B cell (primary cell): ENCODE results near the gene BLOC1S5. TPM values are rescaled to one million over a fixed set of nuclear protein-coding genes. Genes with fewer than 3 reads are reported as not detected.

Source experiments
- ATAC-seq: fragments of 200-7000 bp; cut with Tn5 transposase; one replicate; pipeline ENCODE4 v1.10.0; 2021; ENCODE audit warnings: low read depth, mild to moderate bottlenecking, moderate number of reproducible peaks, moderate library complexity
- CTCF ChIA-PET: fragments of 350-600 bp; sonication (Branson Sonifier 250); formaldehyde crosslinking; loops from one replicate; lab custom pipeline; 2021; ENCODE audit warnings: antibody characterized with exemption, inconsistent platforms; lab: Charles Lee
- POLR2A ChIA-PET: fragments of 350-600 bp; sonication (Branson Sonifier 250); formaldehyde crosslinking; loops from one replicate; lab custom pipeline; 2021; ENCODE audit warnings: antibody characterized with exemption; lab: Charles Lee
- DNase-seq: peaks from one replicate; pipeline ENCODE4 v3.0.0; 2013
- H2AFZ ChIP-seq: 2 replicates; pipeline ENCODE4 v1.6.1; 2012; ENCODE audit warnings: mild to moderate bottlenecking, low read depth, low read length; ENCODE audit not compliant: insufficient read depth, poor library complexity, severe bottlenecking
- H3K27ac ChIP-seq, 2 donors: 1 replicate in 1 of 2; 2 replicates in 1 of 2; pipeline ENCODE4 v1.5.1; 2012 to 2013; ENCODE audit warnings: low read length in 2 of 2, mild to moderate bottlenecking in 2 of 2, moderate library complexity in 1 of 2
- H3K27me3 ChIP-seq, 4 experiments: fragments of 200-600 bp in 1 of 4; sonication (generic) in 1 of 4; replicated peaks in 1 of 4; 1 replicate in 2 of 4; 2 replicates in 2 of 4; pipeline versions ENCODE4 v1.6.1 to v1.7.0; 2013 to 2016; ENCODE audit warnings: low read length in 3 of 4, mild to moderate bottlenecking in 2 of 4, mixed read lengths in 1 of 4, moderate library complexity in 1 of 4; ENCODE audit not compliant: insufficient read depth in 4 of 4, control insufficient read depth in 3 of 4; ENCODE audit errors: control extremely low read depth in 1 of 4
- H3K36me3 ChIP-seq, 2 experiments: replicated peaks in 1 of 2; 1 replicate in 1 of 2; 2 replicates in 1 of 2; pipeline versions ENCODE4 v1.6.1 to v1.7.1; 2013; ENCODE audit warnings: low read length in 1 of 2; ENCODE audit not compliant: insufficient read depth in 2 of 2, control insufficient read depth in 1 of 2; ENCODE audit errors: control extremely low read depth in 1 of 2, extremely low read depth in 1 of 2
- H3K4me1 ChIP-seq, 2 donors: fragments of 200-600 bp in 1 of 2; sonication (generic) in 1 of 2; 1 replicate in 1 of 2; 2 replicates in 1 of 2; pipeline versions ENCODE4 v1.5.1 to v1.6.1; 2013 to 2017; ENCODE audit warnings: low read length in 2 of 2; ENCODE audit not compliant: control insufficient read depth in 2 of 2, insufficient read depth in 2 of 2
- H3K4me2 ChIP-seq: replicated peaks from 2 replicates; pipeline ENCODE3; 2012; ENCODE audit warnings: mild to moderate bottlenecking, low read depth, low read length; ENCODE audit not compliant: poor library complexity, severe bottlenecking
- H3K4me3 ChIP-seq, 5 experiments: fragments of 200-600 bp in 1 of 5; sonication (generic) in 1 of 5; 1 replicate in 3 of 5; 2 replicates in 2 of 5; pipeline versions ENCODE4 v1.5.1 to v1.7.0; 2011 to 2016; ENCODE audit warnings: low read length in 4 of 5, mild to moderate bottlenecking in 4 of 5, low read depth in 2 of 5, control low read depth in 1 of 5, moderate library complexity in 1 of 5; ENCODE audit not compliant: insufficient read depth in 1 of 5; ENCODE audit errors: control extremely low read depth in 1 of 5, extremely low read depth in 1 of 5
- H3K79me2 ChIP-seq: fragments of 200-600 bp; sonication (generic); one replicate; pipeline ENCODE4 v1.6.0; 2016; ENCODE audit warnings: low read length; ENCODE audit not compliant: control insufficient read depth, insufficient read depth
- H3K9ac ChIP-seq: fragments of 200-600 bp; sonication (generic); 2 replicates; pipeline ENCODE4 v1.6.1; 2017; ENCODE audit warnings: mild to moderate bottlenecking, low read length, moderate library complexity
- H3K9me3 ChIP-seq, 3 donors: one replicate each; pipeline versions ENCODE4 v1.6.1 to v1.7.1; 2013; ENCODE audit warnings: low read length in 2 of 3; ENCODE audit not compliant: control insufficient read depth in 2 of 3, insufficient read depth in 1 of 3; ENCODE audit errors: control extremely low read depth in 1 of 3
- H4K20me1 ChIP-seq: 2 replicates; pipeline ENCODE4 v1.6.0; 2012; ENCODE audit warnings: mild to moderate bottlenecking, low read length; ENCODE audit not compliant: insufficient read depth, control insufficient read depth, poor library complexity, severe bottlenecking
- H3K27ac Mint-ChIP-seq: one replicate; pipeline ENCODE4 v1.8.0; 2021; ENCODE audit warnings: mixed read lengths
- H3K27me3 Mint-ChIP-seq: one replicate; pipeline ENCODE4 v1.8.0; 2021; ENCODE audit warnings: mixed read lengths
- H3K4me1 Mint-ChIP-seq: one replicate; pipeline ENCODE4 v1.8.0; 2021; ENCODE audit warnings: mixed read lengths
- H3K4me3 Mint-ChIP-seq: one replicate; pipeline ENCODE4 v1.8.0; 2021; ENCODE audit warnings: mixed read lengths
- H3K9me3 Mint-ChIP-seq: one replicate; pipeline ENCODE4 v1.8.0; 2022; ENCODE audit warnings: mixed read lengths; ENCODE audit not compliant: insufficient read depth
- CTCF ChIP-seq: fragments of 200-600 bp; IDR thresholded peaks from one replicate; pipeline ENCODE4 v1.8.0; 2022; ENCODE audit warnings: antibody characterized with exemption, mild to moderate bottlenecking
- EZH2 ChIP-seq: IDR thresholded peaks from 2 replicates; pipeline ENCODE4 v1.6.1; 2012; ENCODE audit warnings: borderline replicate concordance, low read depth, mild to moderate bottlenecking, moderate library complexity, low read length; ENCODE audit not compliant: insufficient read depth, poor library complexity, severe bottlenecking
- WGBS: methylation state at CpG from one replicate; pipeline ENCODE4 v1.1.5; 2013; ENCODE audit warnings: missing lambda C conversion rate; ENCODE audit not compliant: insufficient coverage; 5-methylcytosine and 5-hydroxymethylcytosine counted together
- intact Hi-C: fragments of 100-400 bp; cut with micrococcal nuclease; formaldehyde crosslinking; loops from one replicate; pipeline ENCODE4 v1.10.0; 2022
- polyA plus RNA-seq: library from polyadenylated mRNA; depleted of rRNA; stranded (reverse); fragments of >200 nt; gene quantifications from 2 replicates; pipeline ENCODE4 v1.2.3, GENCODE V29; 2012
- total RNA-seq, 2 donors: library from RNA; stranded (reverse); fragments of 120-200 nt in 1 of 2; gene quantifications; 1 replicate in 1 of 2; 2 replicates in 1 of 2; pipeline versions ENCODE4 v1.2.3 to v1.2.4, GENCODE V29; 2013 to 2022

Gene BLOC1S5
- total and polyA plus RNA-seq, 2 donors (not counting 1 experiment from before 2014, with no cell fraction given), result 5.2 to 18.8 TPM

DNA sequence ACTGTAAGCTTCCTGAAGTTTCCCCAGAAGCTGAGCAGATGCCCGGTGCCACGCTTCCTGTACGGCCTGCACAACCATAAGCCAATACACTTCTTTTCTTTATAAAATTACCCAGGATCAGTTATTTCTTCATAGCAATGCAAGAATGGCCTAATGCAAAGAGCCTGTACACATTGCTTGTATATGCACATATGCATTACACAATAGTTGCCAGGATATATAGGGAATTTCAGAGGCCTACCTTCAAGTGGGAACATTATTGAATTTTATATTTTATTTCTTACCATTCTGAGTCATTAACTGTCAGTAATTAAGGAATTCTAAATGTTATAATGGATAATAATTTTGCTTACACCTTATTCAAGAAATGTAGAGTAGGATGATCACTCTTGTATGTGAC lies 93.6 kb downstream of the BLOC1S5 start:
- no peak overlapping the region for H3K4me3 Mint-ChIP-seq
- peaks cover 6% of the 10 kb centered on the region for H3K9me3 Mint-ChIP-seq
- Histone ChIP-seq H3K36me3 (no peaks in the 10 kb centered on the region), H4K20me1 (no peaks in the 10 kb centered on the region), H3K4me1 (peaks cover 8 to 13% of the 10 kb centered on the region in 2 donors), H3K27me3 (peaks cover 0 to 7% (median 2%) of the 10 kb centered on the region in 4 experiments), H3K27ac (no peak overlapping the region), H2AFZ (no peak overlapping the region), H3K4me2 (no peak overlapping the region), H3K9ac (no peak overlapping the region), H3K9me3 (peaks cover 0 to 9% (median 6%) of the 10 kb centered on the region in 3 donors), H3K4me3 (no peak overlapping the region), H3K79me2 (no peaks in the 10 kb centered on the region)
- ChIA-PET CTCF (no interaction called here), POLR2A (no interaction called here)
- DNase-seq (no peak), ATAC-seq (no peak)
- WGBS, result 100% methylated on average over 3 of the region's 3 CpGs
- intact Hi-C loops, result no loop called here
- H3K4me1 Mint-ChIP-seq, result peaks cover 12% of the 10 kb centered on the region
- H3K27ac Mint-ChIP-seq, result no peak overlapping the region
- H3K27me3 Mint-ChIP-seq, result peaks cover 7% of the 10 kb centered on the region
- TF ChIP-seq EZH2 (no peak), CTCF (no peak)

Other genes with a start within 250 kb of the BLOC1S5 start
- gene TXNDC5, start 153.6 kb downstream of the BLOC1S5 start, total RNA-seq, result 57.5 and 62.6 TPM in 2 replicates
- gene TXNDC5, start 153.6 kb downstream of the BLOC1S5 start, polyA plus RNA-seq, result 89.8 and 91.9 TPM in 2 replicates
- 20.1 and 23.1 TPM in 2 replicates for gene EEF1E1, start 38.2 kb upstream of the BLOC1S5 start, total RNA-seq
- 17.6 and 20.1 TPM in 2 replicates for gene EEF1E1, start 38.2 kb upstream of the BLOC1S5 start, polyA plus RNA-seq